HG03159 (cell line): Measurements from ENCODE around the gene GGT5.
"Not testable (repeated sequence)": the region's sequence is repeated elsewhere in the genome, so short reads cannot be mapped to it uniquely, and the experiment has no call there.

Experiments
- ATAC-seq: cut with Tn5 transposase; IDR thresholded peaks from one replicate; pipeline ENCODE4 v1.9.1; 2021; ENCODE audit warnings: mild to moderate bottlenecking, moderate library complexity; ENCODE audit not compliant: unreplicated experiment

GGT5 gene

DNA sequence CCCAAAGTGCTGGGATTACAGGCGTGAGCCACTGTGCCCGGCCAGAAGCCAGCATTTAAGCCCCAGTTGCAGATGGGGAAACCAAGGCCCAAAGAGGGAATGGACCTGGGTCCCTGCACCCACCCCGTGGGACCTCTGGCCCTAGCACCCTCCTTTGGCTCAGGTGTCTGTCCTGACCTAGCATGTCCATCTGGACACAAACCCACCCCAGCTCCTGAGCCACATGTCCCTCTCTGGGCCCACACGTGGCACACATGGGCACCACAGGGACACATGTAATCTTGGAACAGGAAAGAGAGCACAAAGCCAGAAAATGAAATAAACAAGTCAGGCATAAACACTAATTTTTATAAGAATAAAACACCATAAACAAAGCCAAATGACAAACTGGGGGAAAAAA lies 9.6 kb downstream of the GGT5 start:
- ATAC-seq = no peak

DNA sequence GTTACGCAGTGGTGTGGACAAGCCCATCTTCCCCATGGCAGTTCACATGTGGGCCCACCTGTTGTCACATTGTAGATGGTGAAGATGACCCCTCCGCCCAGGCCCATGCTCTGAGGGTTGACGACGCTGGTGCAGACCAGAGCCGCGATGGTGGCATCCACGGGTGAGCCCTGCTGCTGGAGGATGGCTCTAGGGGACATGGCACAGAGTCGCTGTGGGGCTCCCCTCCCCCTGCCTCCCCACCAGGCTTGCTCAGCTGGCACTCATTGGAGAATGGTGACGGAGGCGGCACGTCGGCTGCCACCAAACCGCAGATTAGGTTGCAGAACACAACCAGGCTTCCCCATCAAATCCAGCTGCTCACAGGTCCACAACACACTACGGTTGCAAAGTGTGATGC lies 11.1 kb downstream of the GGT5 start:
- no peak for ATAC-seq

DNA sequence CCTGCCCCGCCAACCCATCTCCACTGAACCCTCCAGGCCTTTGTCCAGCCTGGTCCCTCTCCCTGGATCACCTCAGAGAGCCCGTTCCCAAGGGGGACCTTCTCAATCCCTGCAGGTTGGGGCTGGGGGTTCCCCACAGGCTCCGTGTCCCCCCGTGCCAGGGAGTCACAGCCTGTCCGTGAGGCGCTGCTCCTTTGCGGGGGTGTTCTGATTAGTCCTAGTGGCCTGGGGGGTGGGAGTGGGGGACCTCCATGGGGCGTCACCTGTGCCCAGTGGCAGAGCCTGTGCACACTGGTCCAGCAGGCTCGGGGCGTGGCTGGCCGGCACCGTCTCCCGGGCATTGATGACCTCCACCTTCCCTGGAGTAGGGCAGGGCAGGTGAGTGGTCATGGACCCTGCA lies 11.6 kb downstream of the GGT5 start:
- no peak for ATAC-seq

DNA sequence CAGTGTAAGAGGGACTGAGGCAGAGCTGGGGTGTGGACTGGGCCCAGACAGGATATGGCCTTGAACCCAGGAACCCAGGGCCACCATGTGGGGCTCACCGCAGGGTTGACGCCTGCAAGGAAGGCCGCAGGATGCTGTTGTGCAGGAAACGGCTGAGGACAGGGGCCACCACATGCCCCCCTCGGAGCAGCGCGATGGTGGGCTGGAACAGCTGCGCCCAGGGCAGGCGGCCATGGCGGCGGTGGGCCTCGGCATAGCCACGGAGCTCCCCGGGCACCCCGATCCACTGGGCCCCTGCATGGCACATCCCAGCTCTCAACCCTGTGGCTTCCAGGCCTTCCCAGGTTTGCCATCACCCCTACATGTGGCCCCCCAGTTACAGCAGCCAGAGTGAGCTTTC lies 12.2 kb downstream of the GGT5 start:
- no peak for ATAC-seq

DNA sequence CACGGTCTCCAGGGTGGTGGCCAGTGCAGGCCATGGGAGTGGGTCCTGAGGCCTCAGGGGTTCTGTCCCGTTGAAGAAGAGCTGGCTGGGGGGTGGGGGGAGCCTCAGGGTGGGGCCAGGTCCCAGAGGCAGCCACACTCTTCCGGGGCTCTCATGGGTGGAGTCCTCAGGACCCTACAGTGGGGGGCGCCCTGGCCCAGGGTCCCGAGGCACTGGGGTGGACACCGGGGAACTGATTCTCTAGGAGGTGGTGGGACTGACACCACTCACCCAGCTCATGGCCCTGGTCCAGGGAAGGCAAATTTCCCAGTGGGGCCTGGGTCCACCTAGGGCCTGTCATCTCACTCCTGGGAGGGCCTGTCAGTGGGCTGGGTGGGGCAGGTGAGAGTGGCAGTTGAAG lies 12.8 kb downstream of the GGT5 start:
- ATAC-seq = no peak

DNA sequence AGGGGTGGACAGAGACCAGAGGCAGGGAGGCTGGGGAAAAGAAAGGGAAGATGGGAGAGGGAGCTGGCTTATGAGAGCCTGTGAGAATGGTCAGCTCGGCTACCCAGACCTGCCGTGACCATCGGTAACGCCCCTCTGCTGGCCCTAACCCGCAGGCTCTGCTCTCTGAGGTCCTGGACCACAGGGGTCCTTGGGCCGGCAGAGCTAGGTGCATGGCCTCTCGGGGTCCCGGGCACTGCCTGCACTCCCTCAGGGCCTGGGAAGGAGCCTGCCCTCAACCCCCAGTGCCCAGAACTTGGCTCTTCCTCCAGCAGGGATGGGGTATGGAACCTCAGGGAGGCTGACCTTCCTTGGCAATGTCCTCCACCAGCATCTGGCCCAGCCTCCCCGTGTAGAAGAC lies 13.2 kb downstream of the GGT5 start:
- ATAC-seq = no peak

DNA sequence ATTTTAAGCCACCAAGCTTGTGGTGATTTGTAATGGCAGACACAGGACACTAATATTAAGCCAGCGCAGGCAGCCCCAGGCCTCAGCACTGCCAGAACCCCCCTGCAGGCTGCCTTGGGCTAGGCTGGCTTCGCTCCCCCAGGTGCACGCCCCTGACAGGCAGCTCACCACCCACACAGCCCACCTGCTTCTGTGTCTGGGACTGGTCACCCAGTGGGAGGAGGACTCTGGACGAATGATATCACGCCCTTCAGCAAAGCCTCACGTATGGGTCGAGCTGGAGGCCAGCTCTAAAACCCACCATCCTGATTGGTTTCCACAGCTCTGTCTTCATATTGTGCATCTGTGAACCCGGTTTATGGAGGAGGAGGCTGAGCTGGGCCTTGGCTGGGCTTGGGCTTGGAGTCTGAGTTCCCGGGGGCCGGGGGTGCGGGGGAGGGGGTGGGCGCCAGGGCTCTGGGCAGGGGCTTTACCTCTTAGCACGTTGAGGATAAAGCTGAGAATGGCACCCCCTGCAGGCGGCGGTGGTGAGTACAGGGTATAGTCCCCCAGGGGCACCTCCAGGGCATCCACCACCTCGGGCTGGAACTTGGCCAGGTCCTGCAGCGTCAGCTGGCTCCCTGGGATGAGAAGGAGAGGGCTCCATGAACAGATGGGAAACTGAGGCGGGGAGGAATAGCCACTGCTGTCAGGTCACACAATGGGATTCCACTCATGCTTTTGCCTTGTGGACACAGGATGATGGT lies 13.8 kb downstream of the GGT5 start:
- no peak for ATAC-seq

DNA sequence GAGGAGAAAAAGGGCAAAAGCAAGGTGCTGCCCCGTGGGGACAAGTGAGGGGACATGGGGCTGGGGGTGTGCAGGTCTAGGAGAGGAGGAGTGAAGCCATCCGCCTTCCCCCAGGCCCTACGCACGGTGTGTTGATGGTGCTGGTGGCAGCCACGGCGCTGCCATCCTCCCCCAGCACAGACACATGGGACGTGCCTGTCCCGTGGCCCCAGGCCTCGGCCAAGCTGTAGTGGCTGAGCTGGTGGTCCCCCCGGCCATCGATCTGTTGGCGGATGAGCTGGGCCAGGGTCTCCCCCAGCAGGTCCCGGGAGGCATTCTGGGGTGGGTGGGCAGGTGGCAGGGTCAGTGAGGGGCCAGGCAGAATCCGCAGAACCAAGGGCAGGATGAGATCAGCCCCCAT lies 18.9 kb downstream of the GGT5 start:
- no peak for ATAC-seq

DNA sequence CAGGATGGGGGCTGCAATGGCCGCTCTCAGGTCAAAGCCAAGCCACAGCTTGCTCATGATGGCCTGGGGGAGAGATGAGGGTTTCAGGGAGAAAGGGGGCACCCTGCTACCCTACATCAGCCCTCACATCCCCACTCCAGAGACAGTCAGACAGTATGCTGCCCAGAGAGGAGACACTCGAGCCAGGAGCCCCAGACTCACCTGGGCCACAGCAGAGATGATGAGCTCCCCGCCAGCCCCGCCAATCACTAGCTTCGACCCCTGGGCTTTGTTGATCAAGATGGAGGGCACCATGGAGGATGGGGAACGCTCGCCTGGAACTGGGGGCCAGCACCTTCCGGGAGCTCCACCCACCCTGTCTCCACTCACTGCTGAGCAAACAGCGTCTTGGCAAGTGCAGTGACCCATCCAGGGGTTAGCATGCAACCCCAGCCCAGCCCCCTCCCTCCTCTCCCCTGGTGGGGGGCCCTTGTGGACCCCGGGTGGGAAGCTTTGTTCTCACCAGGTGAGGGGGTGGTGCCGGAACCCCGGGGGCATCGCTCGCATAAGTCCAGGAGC lies 19.8 kb downstream of the GGT5 start:
- ATAC-seq = no peak

DNA sequence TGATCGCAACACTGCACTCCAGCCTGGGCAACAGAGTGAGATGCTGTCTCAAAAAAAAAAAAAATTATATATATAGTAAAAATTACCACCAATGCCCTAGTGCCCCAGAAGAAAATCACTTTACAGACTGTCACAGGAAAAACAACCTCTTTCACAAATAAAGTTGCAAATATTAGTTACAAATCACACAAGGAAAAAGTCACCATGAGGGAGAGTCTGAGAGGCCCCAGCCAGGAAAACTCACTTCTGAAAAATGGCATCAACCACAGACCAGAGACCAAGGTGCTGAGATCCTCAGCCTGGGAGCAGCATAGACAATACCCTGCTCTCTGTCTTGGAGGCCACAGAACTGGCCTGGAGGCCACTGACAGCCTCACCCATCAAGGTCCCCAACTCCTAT lies 20.4 kb downstream of the GGT5 start:
- ATAC-seq = no peak

DNA sequence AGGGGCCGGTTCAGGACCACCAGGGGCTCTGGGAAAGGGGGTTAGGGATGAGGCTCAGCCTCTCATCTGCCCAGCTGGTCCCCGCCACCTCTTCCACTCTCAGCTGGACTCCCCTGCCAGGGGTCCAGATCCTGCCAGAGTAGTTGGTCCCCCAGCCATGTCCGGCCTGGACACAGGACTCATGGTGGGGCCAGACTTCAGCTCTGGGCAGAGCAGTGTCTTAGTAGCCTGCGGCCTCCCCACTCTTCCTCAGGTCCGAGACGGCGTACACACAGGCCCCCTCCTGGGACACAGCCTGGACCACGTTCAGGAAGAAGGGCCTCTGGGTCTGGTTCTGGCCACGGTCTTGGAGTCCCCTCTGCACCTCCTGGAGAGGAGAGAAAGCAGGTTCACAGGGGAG lies 25.1 kb downstream of the GGT5 start:
- no peak for ATAC-seq

DNA sequence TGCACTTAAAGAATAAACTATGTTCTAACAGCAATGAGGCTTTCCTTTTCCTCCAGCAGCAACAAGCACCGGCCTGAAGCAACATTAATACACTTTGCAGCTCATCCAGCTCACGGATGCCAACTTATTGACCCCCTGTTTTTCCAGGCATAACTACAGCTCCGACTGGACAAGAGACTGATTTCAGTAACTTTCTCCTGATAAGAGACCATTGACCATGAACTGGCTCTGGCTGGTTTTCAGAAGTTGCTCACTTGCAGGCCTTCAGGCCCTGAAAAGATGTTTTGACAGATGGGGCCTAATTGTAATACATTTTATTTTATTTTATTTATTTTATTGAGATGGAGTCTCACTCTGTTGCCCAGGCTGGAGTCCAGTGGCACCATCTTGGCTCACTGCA lies 27.5 kb downstream of the GGT5 start:
- ATAC-seq = no peak

DNA sequence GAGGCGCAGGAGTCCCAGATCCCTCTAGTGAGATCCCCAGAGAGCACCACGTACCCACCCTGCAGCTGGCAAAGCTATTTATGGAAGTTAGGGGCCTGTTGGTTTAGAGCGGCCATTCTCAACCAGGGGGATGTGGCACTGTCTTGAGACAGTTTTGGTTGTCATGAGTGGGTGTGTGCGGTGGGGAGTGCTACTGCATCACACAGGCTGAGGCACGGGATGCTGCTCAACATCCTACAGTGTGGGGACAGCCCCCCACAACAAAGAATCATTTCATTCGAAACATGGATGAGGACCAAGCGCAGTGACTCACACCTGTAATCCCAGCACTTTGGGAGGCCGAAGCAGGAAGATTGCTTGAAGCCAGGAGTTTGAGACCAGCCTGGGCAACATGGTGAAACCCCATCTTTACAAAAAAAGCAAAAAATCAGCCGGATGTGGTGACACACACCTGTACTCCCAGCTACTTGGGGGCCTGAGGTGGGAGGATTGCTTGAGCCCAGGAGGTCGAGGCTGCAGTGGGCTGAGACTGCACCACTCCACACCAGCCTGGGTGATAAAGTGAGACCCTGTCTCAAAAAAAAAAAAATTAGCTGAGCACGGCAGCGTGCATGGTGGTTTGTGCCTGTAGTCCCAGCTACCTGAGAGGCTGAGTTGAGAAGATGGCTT lies 28.2 kb downstream of the GGT5 start:
- no peak for ATAC-seq

DNA sequence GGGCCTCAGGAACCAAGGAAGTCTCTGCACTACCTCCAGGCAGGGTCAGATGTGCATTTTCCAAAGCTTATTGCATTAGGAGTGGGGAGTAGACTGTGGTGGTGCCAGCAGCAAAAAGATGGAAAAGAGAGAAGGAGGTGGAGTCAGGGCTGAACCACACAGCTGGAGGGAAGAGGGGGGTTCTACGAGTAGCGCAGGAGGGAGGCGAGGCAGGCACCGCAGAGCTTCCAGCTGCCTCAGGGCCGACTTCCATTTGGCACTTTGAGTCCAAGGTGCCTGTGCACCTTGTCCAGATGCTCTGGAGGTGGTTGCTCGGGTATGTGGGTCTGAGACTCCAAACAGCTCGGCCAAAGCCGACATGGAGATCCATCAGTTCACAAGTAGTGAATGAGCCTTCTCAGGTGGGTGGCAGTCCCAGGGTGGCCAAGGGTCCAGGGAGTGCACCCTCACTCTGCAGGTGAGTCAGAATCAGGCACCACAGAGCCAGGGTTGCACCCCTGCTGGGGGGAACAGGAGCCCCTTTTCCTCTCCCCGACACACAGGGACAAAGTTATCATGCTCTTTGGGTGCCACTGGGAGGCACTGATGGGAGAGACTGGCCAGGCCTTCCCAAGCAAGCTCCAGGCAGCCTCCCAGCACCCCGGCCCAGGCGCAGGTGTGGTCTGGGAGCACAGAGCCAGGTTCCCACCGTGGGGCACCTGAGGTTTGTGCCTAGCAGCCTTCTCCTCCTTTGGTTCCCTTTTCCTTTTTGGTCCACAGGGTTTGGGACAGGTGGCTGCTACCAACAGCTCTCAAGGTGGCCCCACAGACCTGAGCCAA lies 30.2 kb downstream of the GGT5 start:
- no peak for ATAC-seq

DNA sequence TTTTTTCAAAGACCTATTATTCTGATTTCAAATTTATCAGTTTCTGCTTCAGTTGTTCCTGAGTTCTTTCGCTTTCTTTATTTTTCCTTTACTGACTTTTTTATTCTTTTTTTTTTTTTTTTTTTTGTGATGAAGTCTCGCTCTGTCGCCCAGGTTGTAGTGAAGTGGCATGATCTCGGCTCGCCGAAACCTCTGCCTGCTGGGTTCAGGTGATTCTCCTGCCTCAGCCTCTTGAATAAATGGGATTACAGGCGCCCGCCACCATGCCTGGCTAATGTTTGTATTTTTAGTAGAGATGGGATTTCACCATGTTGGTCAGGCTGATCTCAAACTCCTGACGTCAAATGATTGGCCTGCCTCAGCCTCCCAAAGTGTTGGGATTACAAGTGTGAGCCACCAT lies 31.8 kb downstream of the GGT5 start:
- not testable (repeated sequence) for ATAC-seq

DNA sequence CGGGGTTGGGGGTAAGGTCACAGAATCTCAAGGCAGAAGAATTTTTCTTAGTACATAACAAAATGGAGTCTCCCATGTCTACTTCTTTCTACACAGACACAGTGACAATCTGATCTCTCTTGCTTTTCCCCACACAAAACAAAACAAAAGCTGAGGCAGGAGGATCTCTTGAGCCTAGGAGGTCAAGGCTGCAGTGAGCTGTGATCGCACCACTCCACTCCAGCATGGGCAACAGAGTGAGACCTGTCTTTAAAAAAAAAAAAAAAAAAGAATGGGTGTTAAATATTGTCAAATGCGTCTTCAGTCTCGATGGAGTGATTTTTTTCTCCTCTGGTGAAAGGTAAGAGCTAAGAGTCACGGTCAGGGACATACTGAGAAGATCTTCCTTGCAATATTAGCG lies 33.2 kb downstream of the GGT5 start:
- not testable (repeated sequence) for ATAC-seq

DNA sequence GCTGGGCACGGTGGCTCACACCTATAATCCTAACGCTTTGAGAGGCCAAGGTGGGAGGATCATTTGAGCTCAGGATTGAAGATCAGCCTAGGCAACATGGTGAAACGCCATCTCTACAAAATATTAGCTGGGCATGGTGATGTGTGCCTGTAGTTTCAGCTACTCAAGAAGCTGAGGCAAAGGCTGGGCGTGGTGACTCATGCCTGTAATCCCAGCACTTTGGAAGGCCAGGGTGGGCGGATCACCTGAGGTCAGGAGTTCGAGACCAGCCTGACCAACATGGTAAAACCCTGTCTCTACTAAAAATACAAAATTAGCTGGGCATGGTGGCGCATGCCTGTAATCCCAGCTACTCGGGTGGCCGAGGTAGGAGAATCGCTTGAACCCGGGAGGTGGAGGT lies 34.5 kb downstream of the GGT5 start:
- not testable (repeated sequence) for ATAC-seq

DNA sequence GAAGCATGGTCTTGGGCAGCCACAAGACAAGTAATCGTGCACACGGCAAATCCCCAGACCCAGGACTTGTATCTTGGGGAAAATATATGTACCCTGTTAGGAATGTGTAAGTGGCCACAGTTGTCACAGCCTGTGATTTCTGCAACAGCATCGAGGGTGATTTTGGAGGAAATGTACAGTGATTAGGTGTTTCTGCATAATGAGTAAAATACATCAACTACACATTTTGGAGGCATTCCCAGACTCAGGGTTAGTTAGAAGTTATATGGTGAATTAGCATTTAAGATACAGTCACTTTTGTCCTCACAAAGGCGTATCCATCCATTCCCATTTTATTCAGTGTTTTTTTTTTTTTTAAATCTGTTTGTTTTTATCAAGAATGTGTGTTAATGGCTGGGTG lies 35.2 kb downstream of the GGT5 start:
- ATAC-seq = no peak

DNA sequence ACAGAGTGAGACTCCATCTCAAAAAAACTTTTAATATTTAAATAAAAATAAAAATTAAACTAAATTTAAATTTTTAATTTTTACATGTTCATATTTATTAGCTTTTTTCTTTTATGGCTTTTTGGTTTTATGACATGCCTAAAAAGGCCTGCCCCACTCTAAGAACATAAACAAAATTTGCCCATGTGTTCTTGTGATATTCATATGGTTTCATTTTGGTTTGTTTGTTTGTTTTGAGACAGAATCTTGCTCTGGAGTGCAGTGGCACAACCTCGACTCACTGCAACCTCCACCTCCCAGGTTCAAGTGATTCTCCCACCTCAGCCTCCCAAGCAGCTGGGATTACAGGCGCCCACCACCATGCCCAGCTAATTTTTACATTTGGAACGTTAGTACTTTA lies 35.9 kb downstream of the GGT5 start:
- ATAC-seq = no peak

DNA sequence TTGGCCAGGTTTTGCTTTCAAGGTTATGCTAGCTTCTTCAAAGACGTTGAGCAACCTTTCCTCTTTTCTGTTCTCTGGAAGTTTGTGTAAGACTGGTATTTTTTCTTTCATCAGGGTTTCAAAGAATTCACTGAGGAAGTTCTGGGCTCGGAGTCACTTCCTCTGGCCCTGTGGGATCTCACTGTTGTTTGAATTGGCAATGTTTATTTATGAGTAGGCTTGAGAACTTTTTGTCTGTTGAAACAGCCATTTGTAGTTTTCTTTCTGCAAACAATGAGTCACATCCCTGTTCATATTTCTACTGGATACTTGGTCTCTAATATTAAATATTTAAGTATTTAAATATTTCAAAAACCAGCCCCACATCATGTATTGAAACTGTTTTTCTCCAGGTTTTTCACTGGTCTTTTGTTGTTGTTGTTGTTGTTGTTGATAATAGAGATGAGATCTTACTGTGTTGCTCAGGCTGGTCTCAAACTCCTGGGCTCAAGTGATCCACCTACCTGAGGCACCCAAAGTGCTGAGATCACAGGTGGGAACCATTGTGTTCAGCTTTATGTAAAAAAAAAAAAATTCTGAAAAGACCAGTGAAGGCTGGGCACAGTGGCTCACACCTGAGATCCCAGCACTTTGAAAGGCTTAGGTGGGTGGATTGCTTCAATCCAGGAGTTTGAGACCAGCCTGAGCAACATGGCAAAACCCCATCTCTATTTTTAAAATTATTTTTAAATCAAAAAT lies 36.7 kb downstream of the GGT5 start:
- no peak for ATAC-seq
